OCI-LY3 (cell line): ENCODE results near the gene SRGAP1.

Experiments used
- H2AFZ ChIP-seq: fragments of 200-600, 300-600 bp; shearing (Covaris generic); 2 replicates; pipeline ENCODE4 v1.6.0; 2014; ENCODE audit warnings: antibody characterized with exemption, low read depth, low read length
- H3K27ac ChIP-seq: fragments of 200-600, 300-600 bp; sonication (generic); 2 replicates; pipeline ENCODE4 v1.5.1; 2014; ENCODE audit warnings: mild to moderate bottlenecking, low read length, moderate library complexity, mixed read lengths
- H3K27me3 ChIP-seq: fragments of 200-600, 300-600 bp; sonication (generic); 2 replicates; pipeline ENCODE4 v1.6.1; 2014; ENCODE audit warnings: low read depth, low read length, mixed read lengths
- H3K36me3 ChIP-seq: fragments of 200-600, 300-600 bp; sonication (generic); replicated peaks from 2 replicates; pipeline ENCODE3; 2014; ENCODE audit warnings: low read depth, low read length, mixed read lengths
- H3K4me1 ChIP-seq: fragments of 300-600, 200-600 bp; sonication (generic); 2 replicates; pipeline ENCODE4 v1.6.1; 2014; ENCODE audit warnings: low read length, mixed read lengths
- H3K4me2 ChIP-seq: fragments of 200-600, 300-600 bp; sonication (generic); 2 replicates; pipeline ENCODE4 v1.6.1; 2014; ENCODE audit warnings: low read length, mixed read lengths
- H3K4me3 ChIP-seq: fragments of 300-600, 200-600 bp; sonication (generic); 2 replicates; pipeline ENCODE4 v1.5.1; 2014; ENCODE audit warnings: antibody characterized with exemption, mild to moderate bottlenecking, low read length, moderate library complexity
- H3K79me2 ChIP-seq: fragments of 300-600, 200-600 bp; shearing (Covaris generic); 2 replicates; pipeline ENCODE4 v1.6.1; 2014; ENCODE audit warnings: mild to moderate bottlenecking, low read length, mixed read lengths
- H3K9ac ChIP-seq: fragments of 300-600, 200-600 bp; shearing (Covaris generic); 2 replicates; pipeline ENCODE4 v1.6.0; 2014; ENCODE audit warnings: mild to moderate bottlenecking, low read length, moderate library complexity
- H3K9me3 ChIP-seq: fragments of 200-600, 300-600 bp; shearing (Covaris generic); 2 replicates; pipeline ENCODE4 v1.6.1; 2014; ENCODE audit warnings: low read length, mixed read lengths; ENCODE audit not compliant: insufficient read depth
- H4K20me1 ChIP-seq: fragments of 200-600, 300-600 bp; sonication (generic); 2 replicates; pipeline ENCODE4 v1.6.1; 2016; ENCODE audit warnings: low read length, mixed read lengths; ENCODE audit not compliant: insufficient read depth
- CTCF ChIP-seq: fragments of 200-600, 300-600 bp; sonication (generic); IDR thresholded peaks from 2 replicates; pipeline ENCODE4 v1.5.1; 2014; ENCODE audit warnings: antibody characterized with exemption, low read length, low read depth
- EZH2phosphoT487 ChIP-seq: fragments of 200-600 bp; shearing (Covaris generic); IDR thresholded peaks from 2 replicates; pipeline ENCODE4 v1.6.1; 2018; ENCODE audit warnings: antibody characterized with exemption, mixed run types, low read depth

The SRGAP1 gene

GRCh38 chr12:64092507-64093196 lies 248.2 kb downstream of the SRGAP1 start:
- no peak for TF ChIP-seq CTCF
- no peak for TF ChIP-seq EZH2phosphoT487
- Histone ChIP-seq H3K9me3 (no peaks in the 10 kb centered on the region), H3K27ac (no peak overlapping the region), H3K79me2 (no peaks in the 10 kb centered on the region), H3K4me1 (peaks cover 10% of the 10 kb centered on the region), H4K20me1 (no peaks in the 10 kb centered on the region), H3K4me2 (no peak overlapping the region), H2AFZ (no peak overlapping the region), H3K4me3 (no peak overlapping the region), H3K9ac (no peak overlapping the region), H3K27me3 (no peaks in the 10 kb centered on the region), H3K36me3 (no peaks in the 10 kb centered on the region)

- no peaks in the 10 kb centered on the region for H4K20me1 ChIP-seq
- H3K9me3 ChIP-seq: no peaks in the 10 kb centered on the region
- no peaks in the 10 kb centered on the region for H3K27me3 ChIP-seq
- no peak overlapping the region for H3K4me3 ChIP-seq
- no peak overlapping the region for H3K27ac ChIP-seq
- H3K4me1 ChIP-seq: peaks cover 6% of the 10 kb centered on the region
- H3K36me3 ChIP-seq: no peaks in the 10 kb centered on the region
- H3K9ac ChIP-seq: no peak overlapping the region
- no peak for TF ChIP-seq EZH2phosphoT487
- no peak for TF ChIP-seq CTCF
- no peaks in the 10 kb centered on the region for H3K79me2 ChIP-seq
- H2AFZ ChIP-seq: no peak overlapping the region
- H3K4me2 ChIP-seq: no peak overlapping the region
These were observed 249.2 kb downstream of the SRGAP1 start for GRCh38 chr12:64093689-64094088.

- H4K20me1 ChIP-seq: no peaks in the 10 kb centered on the region
- H3K36me3 ChIP-seq: no peaks in the 10 kb centered on the region
- H3K27me3 ChIP-seq: no peaks in the 10 kb centered on the region
- no peak overlapping the region for H3K9ac ChIP-seq
- H3K9me3 ChIP-seq: no peaks in the 10 kb centered on the region
- no peak overlapping the region for H3K27ac ChIP-seq
- H3K79me2 ChIP-seq: no peaks in the 10 kb centered on the region
- H2AFZ ChIP-seq: no peak overlapping the region
- H3K4me2 ChIP-seq: no peak overlapping the region
- TF ChIP-seq CTCF (no peak), EZH2phosphoT487 (no peak)
- peaks cover 20% of the 10 kb centered on the region for H3K4me1 ChIP-seq
- no peak overlapping the region for H3K4me3 ChIP-seq
These were observed 253.0 kb downstream of the SRGAP1 start for GRCh38 chr12:64097366-64098105.

GRCh38 chr12:64098709-64099354 lies 254.3 kb downstream of the SRGAP1 start:
- Histone ChIP-seq H3K27ac (no peak overlapping the region), H3K9ac (no peak overlapping the region), H3K4me3 (no peak overlapping the region), H3K79me2 (no peaks in the 10 kb centered on the region), H3K4me2 (no peak overlapping the region), H3K4me1 (peaks cover 20% of the 10 kb centered on the region), H4K20me1 (no peaks in the 10 kb centered on the region), H3K27me3 (no peaks in the 10 kb centered on the region), H2AFZ (no peak overlapping the region), H3K36me3 (no peaks in the 10 kb centered on the region), H3K9me3 (no peaks in the 10 kb centered on the region)
- TF ChIP-seq CTCF: no peak
- no peak for TF ChIP-seq EZH2phosphoT487
